Measurements from ENCODE around the gene PRDM13.
"Not testable (repeated sequence)": the region's sequence is repeated elsewhere in the genome, so short reads cannot be mapped to it uniquely, and the experiment has no call there.

PRDM13 gene

GRCh38 chr6:99606656-99607415 lies at the start of gene PRDM13:
Gene PRDM13, plus strand, starts transcription at chr6:99606833. Its CDS starts 202 bp downstream, at chr6:99607035.
- no peak for DNase-seq

GRCh38 chr6:99559057-99559456 lies 47.6 kb upstream of the PRDM13 start:
- DNase-seq, result no peak

GRCh38 chr6:99560668-99561067 lies 46.0 kb upstream of the PRDM13 start:
- no peak for DNase-seq

GRCh38 chr6:99563056-99563723 lies 43.4 kb upstream of the PRDM13 start:
- DNase-seq, result no peak

- DNase-seq, result peak; percentile 79
Measured at GRCh38 chr6:99568103-99568933, 38.3 kb upstream of the PRDM13 start, which contains the start of gene CCNC. Gene CCNC, minus strand, starts transcription at chr6:99568660. Its CDS starts 133 bp downstream, at chr6:99568527.

- DNase-seq, result no peak
Measured at GRCh38 chr6:99573980-99574617, 32.5 kb upstream of the PRDM13 start.

DNA sequence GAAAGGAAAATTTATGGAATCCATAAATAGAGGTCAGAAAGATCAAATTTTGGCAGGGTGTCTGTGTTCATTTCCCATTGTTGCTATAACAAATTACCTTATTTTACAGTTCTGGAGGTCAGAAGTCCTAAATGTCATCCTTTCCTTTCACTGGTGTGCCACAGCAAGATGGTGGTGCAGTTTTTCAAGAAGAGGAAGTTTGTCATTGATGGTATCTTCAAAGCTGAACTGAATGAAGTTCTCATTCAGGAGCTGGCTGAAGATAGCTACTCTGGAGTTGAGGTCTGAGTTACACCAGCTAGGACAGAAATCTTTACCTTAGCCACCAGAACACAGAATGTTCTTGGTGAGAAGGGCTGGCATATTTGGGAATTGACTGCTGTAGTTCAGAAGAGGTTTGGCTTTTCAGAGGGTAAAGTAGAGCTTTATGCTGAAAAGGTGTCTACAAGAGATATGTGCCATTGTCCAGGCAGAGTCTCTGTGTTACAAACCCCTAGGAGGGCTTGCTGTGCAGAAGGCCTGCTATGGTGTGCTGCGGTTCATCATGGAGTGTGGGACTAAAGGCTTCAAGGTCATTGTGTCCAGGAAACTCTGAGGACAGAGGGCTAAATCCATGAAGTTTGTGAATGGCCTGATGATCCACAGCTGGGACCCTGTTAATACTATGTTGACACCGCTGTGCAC lies 30.9 kb upstream of the PRDM13 start:
- DNase-seq, result no peak

GRCh38 chr6:99579781-99580180 lies 26.9 kb upstream of the PRDM13 start:
- no peak for DNase-seq

DNA sequence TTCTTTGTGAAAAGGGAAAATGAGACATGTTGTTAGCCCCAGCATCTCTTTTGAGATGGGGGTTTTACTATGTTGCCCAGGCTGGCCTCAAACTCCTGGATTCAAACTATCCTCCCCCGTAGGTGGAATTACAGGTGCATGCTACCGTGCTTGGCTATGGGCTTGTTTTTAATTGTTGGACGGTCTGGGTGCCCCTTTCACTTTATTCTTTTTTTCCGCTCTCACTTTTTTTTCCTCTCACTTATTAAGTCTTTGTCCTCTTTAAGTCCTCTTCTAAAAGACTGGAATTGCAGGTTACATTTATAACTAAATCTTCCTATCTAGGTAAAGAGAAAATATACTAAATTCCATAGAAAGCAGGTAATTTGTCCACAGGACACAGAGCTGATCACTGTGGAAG lies 18.8 kb upstream of the PRDM13 start:
- no peak for DNase-seq

DNA sequence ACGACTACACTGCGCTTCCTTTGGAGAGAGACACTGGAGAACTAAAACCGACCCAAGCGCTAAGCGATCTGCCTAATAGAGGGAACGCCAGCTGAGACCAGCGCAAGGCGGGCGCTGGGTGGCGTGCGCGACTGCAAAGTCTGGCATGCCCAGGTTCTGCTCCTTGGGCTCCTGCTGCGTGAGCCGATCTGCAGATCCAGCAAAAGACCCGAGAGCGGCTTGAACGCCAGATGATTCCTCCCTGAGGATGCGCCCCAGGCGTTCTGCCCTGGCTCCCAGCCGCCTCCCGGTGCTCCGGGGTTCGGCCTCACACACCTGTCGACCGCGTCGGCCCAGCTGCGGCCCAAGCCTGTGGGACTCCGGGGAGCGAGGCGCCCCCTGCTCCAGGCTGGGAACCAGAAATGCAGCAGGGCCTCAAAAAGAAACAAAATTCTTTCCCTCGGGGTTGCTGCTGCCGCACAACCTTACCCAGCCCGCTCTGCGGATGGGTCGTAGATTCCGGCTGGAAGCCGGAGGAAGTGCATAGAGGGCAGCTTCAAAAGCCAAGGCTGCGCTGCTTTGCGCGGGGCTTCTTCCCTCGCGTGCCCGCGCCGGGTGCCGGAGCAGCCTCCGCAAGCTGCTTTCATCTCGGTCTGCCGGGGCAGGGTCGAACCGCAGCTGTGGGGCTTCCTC lies 17.9 kb upstream of the PRDM13 start:
- DNase-seq, result no peak

DNA sequence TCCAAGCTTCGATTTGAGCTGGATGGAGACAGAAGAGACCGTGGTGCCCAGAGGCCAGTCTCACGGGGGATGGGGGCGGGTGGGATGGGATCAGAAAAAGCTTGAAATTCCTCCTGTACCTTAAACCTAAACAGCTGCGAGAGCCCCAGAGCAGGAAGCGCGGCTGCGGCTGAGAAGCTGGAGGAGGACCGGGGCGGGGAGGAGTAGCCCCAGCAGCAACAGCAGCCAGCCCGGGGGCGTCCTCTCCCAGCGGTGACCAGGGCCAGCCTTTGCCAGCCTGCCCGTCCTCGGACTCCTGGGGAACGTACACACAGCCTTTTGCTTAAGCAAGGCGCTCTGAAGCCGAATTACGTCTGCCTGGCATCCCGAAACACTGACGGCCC lies 17.4 kb upstream of the PRDM13 start:
- DNase-seq, result no peak

DNA sequence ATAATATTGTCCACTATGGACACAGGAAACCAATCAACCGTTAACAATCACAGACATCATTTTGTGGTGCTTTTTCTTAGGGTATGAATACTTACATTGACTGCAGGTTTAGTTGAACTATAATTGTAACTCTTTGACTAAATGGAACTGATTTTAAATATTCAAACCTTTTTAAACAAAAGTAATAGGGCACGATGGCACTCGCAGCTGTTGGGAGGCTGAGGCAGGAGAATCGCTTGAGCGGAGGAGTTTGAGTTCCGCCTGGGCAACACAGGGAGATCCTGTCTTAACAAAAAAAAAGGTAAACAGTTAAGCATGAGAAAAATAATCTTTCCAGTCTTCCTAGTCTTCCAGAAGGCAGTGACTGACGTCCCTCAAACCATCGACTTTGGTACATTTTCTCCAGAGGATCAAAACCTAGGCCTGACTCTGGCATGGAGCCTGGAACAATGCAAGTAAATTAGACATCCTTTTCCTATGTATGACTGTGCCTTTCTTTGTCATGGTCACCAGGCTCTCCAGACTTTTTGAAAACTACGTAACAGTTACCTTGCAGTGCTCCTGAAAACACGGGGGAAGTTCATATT lies 16.6 kb upstream of the PRDM13 start:
- DNase-seq, result no peak

GRCh38 chr6:99590728-99591672 lies 15.6 kb upstream of the PRDM13 start:
- no peak for DNase-seq

GRCh38 chr6:99591673-99592364 lies 14.8 kb upstream of the PRDM13 start:
- DNase-seq, result no peak

- no peak for DNase-seq
Measured at GRCh38 chr6:99592900-99593299, 13.7 kb upstream of the PRDM13 start.

DNA sequence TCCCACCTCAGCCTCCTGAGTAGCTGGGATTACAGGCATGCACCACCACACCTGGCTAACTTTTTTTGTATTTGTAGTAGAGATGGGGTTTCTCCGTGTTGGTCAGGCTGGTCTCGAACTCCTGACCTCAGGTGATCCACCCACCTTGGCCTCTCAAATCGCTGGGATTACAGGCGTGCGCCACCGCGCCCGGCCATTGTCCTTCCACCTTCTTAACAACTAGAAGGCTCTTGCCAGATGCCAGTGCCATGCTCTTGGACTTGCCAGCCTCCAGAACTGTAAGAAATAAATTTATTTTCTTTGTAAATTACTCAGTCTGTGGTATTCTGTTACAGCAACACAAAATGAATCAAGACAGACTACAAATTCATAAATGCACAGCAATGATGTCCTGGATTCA lies 11.9 kb upstream of the PRDM13 start:
- not testable (repeated sequence) for DNase-seq

- DNase-seq, result no peak
Measured at GRCh38 chr6:99602520-99603420, 3.9 kb upstream of the PRDM13 start.

DNA sequence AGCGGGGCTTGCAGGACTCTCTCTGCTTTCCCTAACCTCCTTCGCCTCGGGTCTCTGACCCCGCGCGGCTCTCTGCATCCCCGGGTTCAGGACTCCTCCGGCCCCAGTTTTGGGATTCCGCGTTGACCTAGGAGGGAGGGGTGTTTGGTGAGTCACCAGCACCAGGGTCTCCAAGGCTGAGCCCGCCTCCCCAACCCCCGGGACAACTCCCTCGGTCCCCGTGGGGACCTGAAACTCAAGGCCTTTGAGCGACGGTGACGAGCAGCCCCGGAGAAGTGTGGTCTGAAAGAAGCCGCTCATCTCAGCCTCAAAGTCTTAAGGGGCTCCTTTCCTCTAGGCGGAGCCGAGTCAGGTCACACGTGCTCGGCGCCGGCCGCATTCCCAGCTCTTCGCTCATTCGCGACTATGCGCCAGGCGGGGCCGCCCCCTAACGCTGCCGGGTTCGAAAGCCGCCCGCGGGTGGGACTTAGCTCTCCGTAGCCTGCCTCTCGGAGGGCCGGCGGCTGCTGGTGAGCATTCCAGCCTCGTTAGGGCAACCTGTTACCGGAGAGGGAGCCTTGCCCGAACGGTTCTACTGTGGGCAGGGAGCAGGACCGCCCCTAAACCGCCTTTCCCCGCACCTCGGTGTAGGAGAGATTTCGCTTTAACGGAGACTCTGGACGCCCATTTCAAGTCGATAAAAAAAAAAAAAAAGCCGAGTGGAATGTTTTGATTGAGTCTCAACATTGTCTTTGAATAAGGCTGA lies 3.0 kb upstream of the PRDM13 start:
- DNase-seq, result no peak
